GM21381 (cell line): ENCODE data around the gene TCF20.

Experiments used
- ATAC-seq: cut with Tn5 transposase; IDR thresholded peaks from one replicate; pipeline ENCODE4 v1.9.1; 2021; ENCODE audit warnings: mild to moderate bottlenecking, moderate library complexity; ENCODE audit not compliant: unreplicated experiment

TCF20 gene

DNA sequence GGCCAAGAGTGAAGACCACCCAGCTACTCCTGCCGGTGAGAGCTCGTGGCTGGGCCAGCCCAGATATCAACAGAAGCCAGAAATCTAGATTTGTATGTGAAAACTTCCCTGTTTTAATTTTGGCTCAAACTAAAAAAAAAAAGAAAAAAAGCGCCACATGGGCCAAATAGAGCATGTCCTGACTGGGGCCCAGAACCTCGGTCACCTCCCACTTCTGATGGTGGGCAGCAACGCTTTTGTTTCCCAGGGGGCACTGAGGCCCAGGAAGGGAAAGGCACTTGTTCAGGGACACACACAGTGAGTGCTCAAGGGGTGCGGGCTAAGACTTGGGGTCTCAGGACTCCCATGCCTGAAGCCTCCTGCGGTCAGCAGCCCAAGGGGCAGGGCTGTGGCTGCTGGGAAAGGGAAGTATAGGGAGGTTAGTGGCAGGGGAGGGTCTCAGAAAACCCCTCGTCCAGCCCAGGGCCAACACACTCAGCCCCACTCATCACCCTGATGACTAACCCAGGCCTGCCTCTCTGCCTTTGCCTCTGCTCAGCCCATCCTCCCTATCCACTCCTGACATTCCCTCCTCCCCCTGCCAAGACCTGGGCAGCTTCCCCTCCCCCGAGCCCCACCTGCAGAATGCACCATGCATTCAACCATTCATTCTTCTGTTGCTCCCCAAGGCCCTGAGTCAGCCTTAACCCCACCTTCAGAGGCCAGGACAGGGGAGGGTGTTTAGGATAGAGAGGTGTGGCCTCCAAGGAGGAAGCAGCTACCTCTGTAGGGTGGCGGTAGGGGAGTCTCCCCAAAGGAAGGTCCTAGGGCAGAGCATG, 30.0 kb upstream of the TCF20 start:
- ATAC-seq, result no peak

DNA sequence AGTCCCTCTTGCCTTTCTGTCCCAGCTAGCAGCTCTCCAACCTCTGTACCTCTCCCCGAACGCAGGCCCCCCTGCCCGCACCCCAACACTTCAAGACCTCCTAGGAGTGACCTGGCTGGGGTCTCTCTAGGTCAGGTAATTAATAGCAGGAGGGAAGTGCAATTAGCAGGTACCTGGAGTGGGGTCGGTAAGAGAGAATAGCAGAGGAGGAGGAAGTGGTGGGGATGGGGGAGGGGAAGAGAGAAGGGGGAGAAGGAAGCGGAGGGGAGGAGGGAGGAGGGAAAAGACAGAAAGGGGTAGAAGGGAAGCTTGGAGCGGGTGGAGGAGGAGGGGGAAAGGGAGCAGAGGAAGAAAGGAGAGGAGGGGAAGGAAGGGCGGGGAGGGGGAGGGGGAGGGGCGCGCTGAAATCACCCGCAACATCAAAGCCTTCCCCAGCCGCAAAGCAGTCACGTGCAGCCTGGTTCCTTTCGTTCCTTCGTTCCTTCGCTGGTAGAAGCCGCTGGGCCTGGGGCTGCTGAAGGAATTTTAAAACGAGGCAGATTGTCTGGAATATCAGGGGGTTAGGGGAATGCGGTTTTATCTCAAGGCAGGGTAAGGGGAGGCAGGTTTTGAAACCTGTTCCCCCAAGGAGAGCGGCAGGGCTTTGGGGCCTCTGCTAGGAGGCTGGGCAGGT, 29.3 kb upstream of the TCF20 start:
- no peak for ATAC-seq

DNA sequence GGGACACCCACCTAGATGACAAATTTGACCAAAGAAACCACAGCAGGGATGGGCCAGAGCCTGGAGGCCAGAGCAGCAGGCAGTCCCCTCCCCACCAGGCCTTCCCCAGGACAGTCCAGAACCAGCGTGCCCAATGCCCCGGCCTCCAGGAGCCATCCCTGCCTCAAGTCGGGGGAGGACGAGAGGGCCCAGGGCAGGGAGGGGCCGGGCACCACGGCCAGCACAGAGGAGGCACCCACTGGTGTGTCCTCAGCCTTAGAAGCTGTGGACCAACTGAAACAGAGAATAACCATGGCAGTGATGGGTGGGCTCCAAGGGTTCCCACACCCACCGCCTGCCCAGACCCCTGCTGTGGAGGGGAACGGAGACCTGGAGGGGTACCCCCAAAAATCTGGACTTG, 28.3 kb upstream of the TCF20 start:
- no peak for ATAC-seq

DNA sequence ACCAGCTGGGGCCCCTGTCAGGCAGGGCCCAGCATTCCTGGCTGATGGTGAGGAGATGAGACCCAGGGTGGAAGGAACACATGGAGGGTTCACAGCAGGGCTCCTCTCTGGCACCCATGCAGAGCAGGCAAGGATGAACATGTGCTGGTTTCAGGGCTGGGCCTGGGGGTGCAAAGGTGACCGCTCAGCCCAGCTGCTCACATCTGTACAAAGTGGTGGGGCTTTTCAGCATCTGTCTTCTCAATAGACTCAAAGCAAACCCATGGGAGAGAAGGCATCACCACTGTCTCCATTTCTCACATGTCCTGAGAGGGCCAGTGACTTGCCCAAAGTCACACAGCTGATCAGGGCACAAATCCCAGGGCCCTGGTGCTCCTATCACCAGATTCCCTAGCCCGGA, 27.3 kb upstream of the TCF20 start:
- no peak for ATAC-seq

DNA sequence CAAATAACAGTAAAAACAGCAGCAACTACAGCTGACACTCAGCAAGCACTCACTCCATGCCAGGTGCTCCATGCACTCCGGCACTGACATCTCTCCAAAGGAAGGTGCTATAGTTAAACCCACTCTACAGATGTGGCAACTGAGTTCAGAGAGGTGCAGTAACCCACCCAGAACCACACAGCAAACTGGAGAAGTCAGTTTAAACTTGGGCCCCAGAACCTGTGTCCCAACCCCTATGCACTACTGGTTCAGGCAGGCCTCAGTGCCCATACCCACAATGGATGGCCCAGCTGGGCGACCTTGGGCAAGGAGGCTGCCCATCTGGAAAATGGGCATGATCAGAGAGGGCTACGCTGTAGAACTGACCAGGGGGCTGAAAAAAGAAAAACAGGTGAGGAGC, 26.4 kb upstream of the TCF20 start:
- no peak for ATAC-seq

DNA sequence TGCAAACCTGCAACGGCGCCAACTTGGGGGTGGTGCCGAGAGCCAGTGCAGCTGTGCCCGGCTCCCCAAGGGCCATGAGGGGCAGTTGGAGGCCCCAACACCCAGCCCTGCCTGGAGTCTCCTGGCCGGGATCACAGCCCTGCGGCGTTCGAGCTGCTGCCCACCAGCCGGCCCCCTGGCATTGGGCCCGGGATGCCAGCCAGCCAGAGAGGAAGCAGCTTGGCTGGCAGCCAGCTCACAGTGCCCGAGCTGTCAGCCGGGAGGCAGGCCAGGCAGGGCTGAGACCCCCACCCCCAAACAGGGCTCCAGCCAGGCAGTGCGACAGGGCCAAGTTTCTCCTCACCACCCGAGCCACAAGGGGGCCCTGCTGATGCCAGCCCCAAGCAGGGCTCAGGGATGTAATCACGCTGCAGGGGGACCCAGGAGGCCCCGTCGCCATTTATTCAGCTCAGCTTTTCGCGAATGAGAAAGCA, 26.0 kb upstream of the TCF20 start:
- ATAC-seq, result no peak

DNA sequence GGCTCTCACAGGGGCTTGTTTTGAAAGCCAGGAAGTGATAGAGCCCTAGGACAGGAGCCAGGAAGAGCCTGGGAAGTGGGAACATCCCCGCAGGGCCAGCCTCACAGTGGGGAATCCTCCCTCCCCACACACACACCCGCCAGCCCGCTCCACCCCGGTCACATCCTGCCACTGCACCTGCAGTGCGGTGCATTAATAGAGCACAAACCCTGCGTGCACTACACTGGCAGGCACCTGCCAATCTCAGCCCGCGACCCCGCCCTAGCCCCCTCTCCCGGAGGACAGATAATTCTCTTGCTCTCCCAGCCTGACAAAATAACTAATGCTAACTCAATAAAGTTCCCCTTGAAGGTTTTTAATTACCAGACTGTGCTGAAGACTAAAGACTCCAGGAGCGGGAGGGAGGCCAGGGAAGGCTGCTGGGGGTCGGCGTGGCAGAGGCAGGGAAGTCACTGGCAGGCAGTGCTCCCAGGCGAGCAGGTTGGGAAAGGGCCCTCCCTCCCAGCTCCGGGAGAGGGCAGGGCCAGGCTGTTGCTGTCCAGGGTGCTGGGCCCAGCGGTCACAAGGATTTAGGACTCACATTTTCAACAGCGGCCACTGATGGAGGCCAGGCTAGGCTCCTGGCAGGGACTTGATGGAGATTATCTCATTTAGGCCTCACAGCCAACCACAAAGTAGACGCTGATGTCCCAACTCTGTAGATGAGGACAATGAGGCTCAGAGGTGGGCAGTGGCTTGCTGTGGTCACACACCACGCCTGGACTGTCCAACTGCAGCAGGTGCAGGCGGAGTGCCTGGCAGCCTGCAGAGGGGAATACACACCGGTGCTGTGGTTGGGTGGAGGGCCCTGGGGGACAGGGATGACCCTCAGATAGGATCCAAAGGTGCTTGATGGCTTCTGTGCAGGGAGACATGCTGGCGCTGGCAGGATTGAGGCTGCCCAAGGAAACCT, 23.9 kb upstream of the TCF20 start:
- no peak for ATAC-seq

DNA sequence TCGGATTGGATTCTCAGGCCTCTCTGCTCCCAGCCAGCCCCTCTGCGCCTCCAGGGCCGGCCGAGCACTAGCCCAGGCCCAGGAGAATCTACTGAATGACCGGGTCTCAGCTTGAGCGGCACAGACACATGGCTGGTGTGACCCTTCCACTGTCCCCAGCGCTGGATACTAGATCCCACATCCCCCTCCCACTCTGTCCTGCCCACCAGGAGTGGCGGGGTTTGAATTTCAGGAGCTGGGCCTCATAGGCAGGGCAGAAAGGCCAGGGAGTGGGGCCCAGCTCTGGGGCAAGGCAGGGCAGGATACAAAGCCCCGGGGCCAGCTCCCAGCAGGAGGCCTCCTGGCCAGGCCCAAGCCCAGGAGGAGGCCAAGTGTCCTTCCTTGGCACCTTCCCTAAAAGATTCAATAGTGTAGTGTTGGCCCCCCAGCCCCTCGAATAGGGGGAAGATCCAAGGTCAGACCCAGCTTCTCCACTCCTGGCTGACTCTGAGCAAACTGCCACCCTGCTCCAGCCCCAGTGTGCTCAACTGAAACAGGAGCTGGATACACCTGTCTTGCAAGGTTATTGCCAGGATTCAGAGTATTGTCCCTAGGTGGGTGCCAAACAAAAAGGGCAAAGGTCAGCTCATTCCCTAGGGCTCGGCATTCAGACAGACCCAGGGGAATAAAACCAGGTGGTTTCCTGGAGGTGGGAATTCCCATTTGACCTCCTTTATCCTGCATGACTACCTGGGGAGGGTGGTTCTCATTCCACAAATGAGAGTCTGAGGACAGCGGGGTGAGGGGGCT, 22.5 kb upstream of the TCF20 start:
- ATAC-seq, result no peak

DNA sequence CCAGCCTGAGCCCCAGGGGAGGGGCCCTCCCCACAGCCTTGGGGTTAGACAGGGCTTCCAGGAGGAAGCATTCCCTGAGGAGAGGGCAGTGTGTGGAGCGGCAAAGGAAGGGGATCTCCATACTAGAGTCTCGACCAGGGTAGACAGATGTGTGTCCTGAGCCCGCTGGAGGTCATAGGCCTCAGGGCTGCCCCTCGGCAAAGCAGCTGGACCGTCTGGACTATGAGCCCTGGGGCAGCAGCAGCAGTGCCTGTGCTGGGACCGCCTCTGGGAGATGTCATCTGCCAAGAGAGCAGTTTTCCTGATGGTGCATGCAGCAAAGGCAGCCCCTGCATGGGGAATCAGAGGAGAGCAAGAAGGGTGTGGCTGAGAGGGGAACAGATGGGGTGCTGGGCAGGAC, 20.8 kb upstream of the TCF20 start:
- no peak for ATAC-seq

DNA sequence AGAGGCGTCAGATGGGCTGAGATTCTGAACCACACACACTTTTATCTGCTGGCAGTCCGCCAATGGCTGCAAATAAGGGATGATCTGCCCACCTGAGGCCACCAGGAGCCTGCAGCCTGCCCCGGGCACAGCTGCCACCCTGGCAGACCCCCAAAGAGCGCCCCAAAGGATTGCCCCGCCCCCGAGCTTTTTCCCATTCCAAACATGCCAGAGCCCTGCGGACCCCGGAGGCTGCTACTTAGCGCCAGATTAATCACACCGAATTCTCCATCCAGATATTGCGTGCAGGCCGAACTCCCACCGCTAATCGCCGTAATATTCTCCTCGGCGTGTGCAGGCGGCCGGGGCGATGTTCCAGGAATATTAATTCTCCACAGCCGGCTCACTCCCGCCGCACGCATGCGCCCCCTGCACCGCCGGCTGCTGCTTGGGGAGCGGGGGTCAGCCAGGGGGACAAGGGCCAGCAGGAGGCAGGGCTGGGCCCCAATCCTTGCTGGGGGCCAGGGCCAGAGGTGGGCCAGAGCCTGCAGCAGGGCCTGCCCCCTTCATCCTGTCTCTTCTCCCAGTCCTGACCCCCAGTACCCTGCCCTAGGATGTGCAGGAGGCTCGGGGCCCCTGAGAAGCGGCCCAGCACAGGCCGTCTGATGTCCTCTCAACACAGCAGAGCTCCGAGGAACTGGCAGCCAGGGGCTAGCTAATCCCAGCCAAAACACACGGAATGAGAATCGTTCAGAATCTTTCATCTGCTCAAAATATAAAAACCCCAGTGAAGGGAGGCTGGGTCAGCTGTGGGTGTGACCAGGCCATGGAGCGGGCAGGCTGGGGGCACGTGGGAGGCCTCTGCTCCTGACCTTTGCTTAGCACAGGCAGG, 19.5 kb upstream of the TCF20 start:
- no peak for ATAC-seq

DNA sequence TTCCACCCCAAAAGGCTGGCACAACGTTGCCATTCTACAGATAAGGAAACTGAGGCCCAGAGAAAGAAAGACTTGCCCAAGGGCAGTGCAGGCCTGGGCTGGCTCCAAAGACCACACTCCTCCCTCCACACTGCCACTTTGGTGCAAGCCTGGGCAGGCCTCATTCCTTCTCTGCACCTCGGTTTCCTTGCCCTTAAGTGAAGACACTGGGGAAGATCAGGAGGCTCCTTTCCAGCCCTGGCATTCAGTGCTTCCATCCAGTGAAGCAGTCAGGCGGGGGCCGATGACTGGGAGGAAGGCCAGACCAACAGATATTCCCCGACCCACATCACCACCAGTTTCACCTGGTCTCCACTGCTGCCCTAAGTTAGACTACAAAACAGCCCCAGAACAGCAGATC, 18.3 kb upstream of the TCF20 start:
- ATAC-seq, result no peak

DNA sequence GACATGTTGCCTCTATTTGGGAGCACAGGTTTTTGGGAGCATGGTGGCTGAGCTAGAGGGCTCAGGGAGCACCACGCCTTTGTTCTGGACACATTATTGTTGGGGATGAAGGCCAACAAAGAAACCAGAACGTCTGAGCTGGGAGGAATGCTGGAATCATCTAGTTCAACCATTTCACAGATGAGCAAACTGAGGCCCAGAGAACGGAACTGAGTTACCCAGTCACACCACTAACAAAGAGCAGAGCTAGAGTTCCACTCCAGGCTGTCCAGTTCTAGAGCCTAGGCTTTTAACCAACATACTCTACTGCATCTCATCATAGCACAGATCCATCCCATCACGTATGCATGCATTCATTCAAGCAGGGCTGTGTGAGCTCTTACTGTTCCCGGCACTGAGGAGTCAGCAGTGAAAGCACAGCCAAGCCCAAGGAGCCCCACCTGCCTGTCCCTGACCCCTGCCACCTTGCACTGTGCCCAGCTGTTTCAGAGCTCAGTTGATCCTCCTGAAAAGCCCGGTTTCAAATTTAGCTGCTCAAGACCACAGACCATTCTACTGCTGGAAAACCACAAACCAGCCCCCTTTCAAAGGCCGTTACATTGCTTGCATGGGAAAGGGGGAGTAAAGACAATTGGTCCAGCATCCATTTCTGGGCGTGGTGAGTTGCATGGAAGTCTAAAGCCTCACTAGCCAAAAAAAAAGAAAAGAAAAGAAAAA, 16.9 kb upstream of the TCF20 start:
- ATAC-seq, result no peak

DNA sequence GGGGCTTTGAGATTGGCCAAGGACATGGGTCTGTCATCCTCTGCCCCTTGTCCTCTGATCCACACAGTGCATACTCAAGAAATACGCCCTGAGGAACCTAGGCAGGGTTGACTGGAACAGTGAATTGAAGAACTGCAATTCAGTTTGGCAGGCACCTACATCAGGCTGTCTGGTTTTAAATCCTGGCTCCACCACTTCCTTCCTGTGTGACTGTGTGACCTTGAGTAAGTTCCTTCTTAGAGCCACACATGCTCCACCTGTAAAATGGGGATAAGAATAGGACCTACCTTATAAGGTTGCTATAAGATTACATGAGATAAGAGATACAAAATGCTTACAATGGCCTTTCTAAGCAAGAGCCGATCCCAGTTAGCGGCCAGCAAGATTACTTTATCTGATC, 15.8 kb upstream of the TCF20 start:
- ATAC-seq, result no peak

DNA sequence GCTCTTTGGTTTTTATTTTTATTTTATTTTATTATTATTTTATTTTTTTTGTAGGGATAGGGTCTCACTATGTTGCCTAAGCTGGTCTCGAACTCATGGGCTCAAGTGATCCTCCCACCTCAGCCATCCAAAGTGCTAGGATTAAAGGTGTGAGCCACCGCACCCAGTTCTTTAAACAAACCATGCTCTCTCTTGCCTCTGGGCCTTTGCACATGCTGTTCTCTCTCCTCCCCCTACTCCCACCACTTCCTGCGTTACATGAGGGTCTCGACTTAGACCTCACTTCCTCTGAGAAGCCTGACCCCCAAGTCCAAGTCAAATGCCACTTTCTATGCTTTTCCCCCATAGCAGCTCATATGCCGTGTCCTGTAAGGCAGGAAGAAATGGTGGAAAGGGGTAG, 15.2 kb upstream of the TCF20 start:
- ATAC-seq, result no peak

DNA sequence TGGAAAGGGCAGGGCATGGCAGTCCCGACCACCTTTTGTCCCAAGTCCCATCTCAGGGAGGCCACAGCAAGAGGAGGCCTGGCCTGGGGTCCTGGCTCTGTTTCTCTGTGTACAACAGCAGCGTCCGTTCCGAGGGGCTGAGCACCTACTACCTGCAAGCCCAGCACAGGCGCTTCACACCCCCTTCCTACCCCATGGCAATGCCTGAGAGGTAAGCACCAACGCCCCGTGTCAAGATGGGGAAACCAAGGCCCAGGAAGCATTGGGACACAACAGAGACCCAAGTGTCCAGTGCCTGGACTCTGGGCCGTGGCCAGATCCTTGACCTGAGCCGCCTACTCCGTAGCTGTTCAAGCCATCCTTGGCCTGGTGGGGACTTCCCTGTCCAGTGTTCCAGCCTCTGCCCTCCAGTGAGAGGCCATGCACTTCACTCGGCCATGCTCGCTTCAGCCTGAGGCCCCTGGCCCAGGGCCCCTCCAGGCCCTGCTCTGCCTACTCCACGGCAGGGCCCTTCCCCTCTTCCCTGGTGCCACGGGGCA, 14.3 kb upstream of the TCF20 start:
- no peak for ATAC-seq

DNA sequence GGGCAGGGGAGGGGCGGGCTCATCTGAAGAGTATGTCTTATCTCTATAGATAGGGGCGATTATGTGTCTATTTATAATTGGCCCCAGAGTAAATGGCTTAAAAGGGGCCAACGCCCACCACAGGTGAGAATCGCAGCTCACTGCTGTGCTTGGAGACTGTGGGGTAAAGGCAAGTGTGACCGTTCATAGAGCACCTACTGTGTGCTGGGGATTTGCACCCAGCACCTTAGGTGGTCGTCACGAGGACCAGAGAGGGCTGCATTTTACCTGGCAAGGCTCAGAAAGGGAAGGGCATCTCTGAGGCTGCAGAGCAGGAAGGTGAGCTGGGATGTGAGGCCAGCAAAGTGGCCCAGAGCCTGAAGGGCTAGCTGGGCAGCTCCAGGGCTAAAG, 13.7 kb upstream of the TCF20 start:
- ATAC-seq, result no peak

DNA sequence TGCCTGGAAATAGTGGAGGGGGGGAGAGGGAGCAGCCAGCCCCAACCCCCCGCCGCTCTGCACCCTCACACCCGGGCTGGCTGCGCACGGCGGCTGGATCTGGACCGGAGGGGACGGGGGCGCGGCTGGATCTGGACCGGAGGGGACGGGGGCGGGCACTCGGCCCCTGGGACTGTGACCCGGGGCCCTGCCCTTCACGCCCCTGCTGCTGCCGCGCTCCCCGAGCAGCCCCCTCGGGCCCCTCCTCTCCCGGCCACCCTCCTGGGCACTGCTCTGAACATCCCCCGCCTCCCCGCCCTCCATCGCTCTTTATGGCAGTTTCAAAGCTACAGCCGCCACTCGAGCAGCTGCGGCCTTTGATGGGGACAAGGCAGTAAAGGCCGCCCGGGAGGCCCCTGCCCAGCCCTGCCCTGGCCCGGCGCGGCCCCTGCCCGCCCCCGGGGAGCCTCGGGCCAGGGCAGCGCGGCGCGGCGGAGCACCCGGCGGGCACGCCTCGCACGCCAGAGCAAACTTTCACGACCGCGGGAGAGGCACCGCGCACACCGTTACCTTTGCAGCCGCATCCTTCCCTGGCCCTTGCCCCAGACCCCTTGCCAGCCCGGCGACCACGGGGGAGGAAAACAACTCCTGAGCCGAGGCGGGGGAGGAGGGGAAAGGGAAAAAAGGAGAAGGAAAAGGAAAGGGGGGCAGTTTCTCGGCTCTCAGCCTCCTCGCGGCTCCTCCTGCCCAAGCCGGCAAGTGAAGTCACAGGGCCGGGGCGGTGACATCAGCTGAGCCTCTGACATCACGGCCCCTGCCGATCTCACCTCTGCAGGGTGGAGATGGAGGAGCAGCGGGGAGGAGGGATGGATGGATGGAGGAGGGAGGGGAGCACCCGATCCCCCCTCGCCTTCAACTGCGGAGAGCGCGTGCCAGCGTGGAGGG, 13.1 kb upstream of the TCF20 start:
- ATAC-seq, result no peak

DNA sequence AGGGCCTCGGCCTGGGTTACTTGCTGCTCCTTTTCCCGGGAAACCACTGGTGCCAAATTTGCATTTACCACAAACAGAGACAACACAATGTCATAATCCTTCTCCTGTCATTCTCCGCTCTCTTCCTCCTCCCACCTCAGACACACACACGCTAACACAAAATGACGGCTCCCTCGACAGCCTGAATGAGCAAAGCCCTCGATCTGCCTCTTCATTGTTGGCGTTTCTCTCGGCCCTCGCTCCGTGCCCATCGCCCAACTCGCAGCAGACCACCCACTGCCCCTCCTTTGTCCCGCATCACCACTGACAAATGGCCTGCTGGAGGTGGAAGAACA, 12.5 kb upstream of the TCF20 start:
- no peak for ATAC-seq
